Adipocyte (in vitro differentiated cells): Measurements from ENCODE around the gene BFSP2.
"Not testable (repeated sequence)": the region's sequence is repeated elsewhere in the genome, so short reads cannot be mapped to it uniquely, and the experiment has no call there.

Experiments used
- DNase-seq: peaks from one replicate; pipeline ENCODE4 v3.0.0-alpha.2; 2015; ENCODE audit warnings: low read depth
- H3K27me3 ChIP-seq: replicated peaks from 2 replicates; pipeline ENCODE4 v1.7.0; 2013; ENCODE audit warnings: mild to moderate bottlenecking, low read length, moderate library complexity; ENCODE audit not compliant: control insufficient read depth, insufficient read depth
- H3K36me3 ChIP-seq: 2 replicates; pipeline ENCODE4 v1.7.0; 2013; ENCODE audit warnings: low read length, mild to moderate bottlenecking, moderate library complexity; ENCODE audit not compliant: control insufficient read depth, insufficient read depth, severe bottlenecking
- H3K4me1 ChIP-seq: 2 replicates; pipeline ENCODE4 v1.7.0; 2013; ENCODE audit warnings: mild to moderate bottlenecking, low read length, moderate library complexity; ENCODE audit not compliant: control insufficient read depth, insufficient read depth
- H3K4me3 ChIP-seq: 2 replicates; pipeline ENCODE4 v1.7.0; 2013; ENCODE audit warnings: mild to moderate bottlenecking, low read length, moderate library complexity
- H3K9ac ChIP-seq: 2 replicates; pipeline ENCODE4 v1.7.0; 2013; ENCODE audit warnings: mild to moderate bottlenecking, low read length, moderate library complexity
- H3K9me3 ChIP-seq: 2 replicates; pipeline ENCODE4 v1.7.0; 2013; ENCODE audit warnings: mild to moderate bottlenecking, low read length, moderate library complexity; ENCODE audit not compliant: control insufficient read depth

BFSP2 gene

GRCh38 chr3:133488785-133489367 lies 89.0 kb downstream of the BFSP2 start:
- H3K9ac ChIP-seq: no peak overlapping the region
- no peaks in the 10 kb centered on the region for H3K27me3 ChIP-seq
- H3K9me3 ChIP-seq: peaks cover 9% of the 10 kb centered on the region
- peak; percentile 52 for DNase-seq
- H3K4me1 ChIP-seq: peaks cover 8% of the 10 kb centered on the region
- H3K36me3 ChIP-seq: no peaks in the 10 kb centered on the region
- no peak overlapping the region for H3K4me3 ChIP-seq

- H3K27me3 ChIP-seq: no peaks in the 10 kb centered on the region
- H3K9me3 ChIP-seq: peaks cover 4% of the 10 kb centered on the region
- DNase-seq: no peak
- peaks cover 8% of the 10 kb centered on the region for H3K4me1 ChIP-seq
- no peak overlapping the region for H3K4me3 ChIP-seq
- H3K36me3 ChIP-seq: no peaks in the 10 kb centered on the region
- no peak overlapping the region for H3K9ac ChIP-seq
Measured at GRCh38 chr3:133489466-133490085, 89.7 kb downstream of the BFSP2 start.

- Histone ChIP-seq H3K27me3 (no peaks in the 10 kb centered on the region), H3K9me3 (no peaks in the 10 kb centered on the region), H3K4me1 (peaks cover 8% of the 10 kb centered on the region), H3K9ac (no peak overlapping the region), H3K36me3 (no peaks in the 10 kb centered on the region), H3K4me3 (no peak overlapping the region)
- no peak for DNase-seq
Measured at GRCh38 chr3:133490468-133491351, 90.9 kb downstream of the BFSP2 start.

- H3K4me3 ChIP-seq: no peak overlapping the region
- DNase-seq: no peak
- no peaks in the 10 kb centered on the region for H3K36me3 ChIP-seq
- H3K9ac ChIP-seq: no peak overlapping the region
- no peaks in the 10 kb centered on the region for H3K9me3 ChIP-seq
- H3K27me3 ChIP-seq: no peaks in the 10 kb centered on the region
- H3K4me1 ChIP-seq: peaks cover 8% of the 10 kb centered on the region
Measured at GRCh38 chr3:133491481-133492059, 91.7 kb downstream of the BFSP2 start.

- Histone ChIP-seq H3K27me3 (no peaks in the 10 kb centered on the region), H3K9me3 (no peaks in the 10 kb centered on the region), H3K9ac (no peak overlapping the region), H3K36me3 (no peaks in the 10 kb centered on the region), H3K4me1 (peaks cover 8% of the 10 kb centered on the region), H3K4me3 (no peak overlapping the region)
- DNase-seq: no peak
Measured at GRCh38 chr3:133492159-133492741, 92.4 kb downstream of the BFSP2 start.

- DNase-seq: no peak
- Histone ChIP-seq H3K36me3 (no peaks in the 10 kb centered on the region), H3K9ac (no peak overlapping the region), H3K4me1 (no peaks in the 10 kb centered on the region), H3K4me3 (no peak overlapping the region), H3K27me3 (no peaks in the 10 kb centered on the region), H3K9me3 (no peaks in the 10 kb centered on the region)
Measured at GRCh38 chr3:133494469-133494868, 94.6 kb downstream of the BFSP2 start.

GRCh38 chr3:133502542-133502941 lies 102.7 kb downstream of the BFSP2 start:
- H3K9ac ChIP-seq, H3K4me1 ChIP-seq, H3K36me3 ChIP-seq, H3K9me3 ChIP-seq, H3K4me3 ChIP-seq, DNase-seq, H3K27me3 ChIP-seq: not testable (repeated sequence)

GRCh38 chr3:133503409-133503808 lies 103.6 kb downstream of the BFSP2 start:
- Histone ChIP-seq H3K27me3 (peaks cover 5% of the 10 kb centered on the region), H3K9me3 (no peaks in the 10 kb centered on the region), H3K4me3 (no peak overlapping the region), H3K4me1 (no peaks in the 10 kb centered on the region), H3K9ac (no peak overlapping the region), H3K36me3 (no peaks in the 10 kb centered on the region)
- no peak for DNase-seq

GRCh38 chr3:133504736-133505135 lies 104.9 kb downstream of the BFSP2 start:
- no peaks in the 10 kb centered on the region for H3K36me3 ChIP-seq
- peaks cover 2% of the 10 kb centered on the region for H3K4me1 ChIP-seq
- DNase-seq: no peak
- H3K27me3 ChIP-seq: peaks cover 5% of the 10 kb centered on the region
- no peak overlapping the region for H3K4me3 ChIP-seq
- no peak overlapping the region for H3K9ac ChIP-seq
- no peaks in the 10 kb centered on the region for H3K9me3 ChIP-seq

- H3K9me3 ChIP-seq: no peaks in the 10 kb centered on the region
- H3K27me3 ChIP-seq: peaks cover under 1% of the 10 kb centered on the region
- H3K9ac ChIP-seq: no peak overlapping the region
- H3K36me3 ChIP-seq: no peaks in the 10 kb centered on the region
- no peak overlapping the region for H3K4me3 ChIP-seq
- no peak for DNase-seq
- peaks cover 4% of the 10 kb centered on the region for H3K4me1 ChIP-seq
Measured at GRCh38 chr3:133505813-133506212, 106.0 kb downstream of the BFSP2 start.
